GM23338 (cell line): ENCODE results near the gene SLC1A4. TPM values are rescaled to one million over a fixed set of nuclear protein-coding genes. Genes with fewer than 3 reads are reported as not detected.

Experiments
- ATAC-seq: fragments of 200-7000 bp; cut with Tn5 transposase; 3 replicates; pipeline ENCODE4 v1.9.1; 2020
- DNase-seq: peaks from one replicate; pipeline ENCODE4 v3.0.0-alpha.2; 2015; ENCODE audit warnings: low spot score
- H2AFZ ChIP-seq: fragments of 200-600 bp; sonication (generic); 2 replicates; pipeline ENCODE4 v1.8.0; 2016; ENCODE audit warnings: antibody characterized with exemption, mild to moderate bottlenecking, moderate library complexity
- H3F3A ChIP-seq: fragments of 200-600 bp; sonication (generic); replicated peaks from 2 replicates; pipeline ENCODE4 v1.8.0; 2017; ENCODE audit warnings: antibody characterized with exemption, mixed run types, low read depth
- H3K27ac ChIP-seq: fragments of 200-600 bp; sonication (generic); 2 replicates; pipeline ENCODE4 v1.6.1; 2016; ENCODE audit warnings: low read depth
- H3K27me3 ChIP-seq: fragments of 200-600 bp; sonication (generic); 2 replicates; pipeline ENCODE4 v1.8.0; 2016; ENCODE audit warnings: mild to moderate bottlenecking, mixed run types, moderate library complexity; ENCODE audit not compliant: insufficient read depth
- H3K36me3 ChIP-seq: fragments of 200-600 bp; sonication (generic); 2 replicates; pipeline ENCODE4 v1.8.0; 2016; ENCODE audit warnings: mild to moderate bottlenecking; ENCODE audit not compliant: insufficient read depth
- H3K4me1 ChIP-seq: fragments of 200-600 bp; sonication (generic); 2 replicates; pipeline ENCODE4 v1.8.0; 2016; ENCODE audit warnings: mild to moderate bottlenecking, moderate library complexity; ENCODE audit not compliant: insufficient read depth
- H3K4me2 ChIP-seq: fragments of 200-600 bp; sonication (generic); 2 replicates; pipeline ENCODE4 v1.7.1; 2017; ENCODE audit warnings: mixed run types
- H3K4me3 ChIP-seq: fragments of 200-600 bp; sonication (generic); 2 replicates; pipeline ENCODE4 v1.6.1; 2016; ENCODE audit warnings: mixed run types
- H3K79me2 ChIP-seq: fragments of 200-600 bp; sonication (generic); replicated peaks from 2 replicates; pipeline ENCODE4 v1.8.0; 2017; ENCODE audit warnings: mild to moderate bottlenecking; ENCODE audit not compliant: insufficient read depth
- H3K9me2 ChIP-seq: fragments of 200-600 bp; sonication (generic); 2 replicates; pipeline ENCODE4 v1.8.0; 2017; ENCODE audit not compliant: insufficient read depth
- H4K20me1 ChIP-seq: fragments of 200-600 bp; sonication (generic); replicated peaks from 2 replicates; pipeline ENCODE4 v1.8.0; 2017; ENCODE audit warnings: mild to moderate bottlenecking; ENCODE audit not compliant: insufficient read depth
- H3K27ac Mint-ChIP-seq: 2 replicates; pipeline ENCODE4 v1.8.0; 2020; ENCODE audit warnings: inconsistent platforms, mild to moderate bottlenecking, moderate library complexity, mixed read lengths
- H3K27me3 Mint-ChIP-seq: 3 replicates; pipeline ENCODE4 v1.8.0; 2022; ENCODE audit warnings: low read depth, mild to moderate bottlenecking, moderate library complexity, mixed read lengths, inconsistent platforms; ENCODE audit not compliant: insufficient read depth, poor library complexity
- H3K36me3 Mint-ChIP-seq: 3 replicates; pipeline ENCODE4 v1.8.0; 2021; ENCODE audit warnings: low read depth, mild to moderate bottlenecking, inconsistent platforms, moderate library complexity, mixed read lengths
- H3K4me1 Mint-ChIP-seq: 3 replicates; pipeline ENCODE4 v1.8.0; 2020; ENCODE audit warnings: mild to moderate bottlenecking, inconsistent platforms, mixed read lengths
- H3K4me3 Mint-ChIP-seq: 3 replicates; pipeline ENCODE4 v1.8.0; 2021; ENCODE audit warnings: moderate library complexity, mild to moderate bottlenecking, inconsistent platforms, mixed read lengths
- H3K9me3 Mint-ChIP-seq: 3 replicates; pipeline ENCODE4 v1.8.0; 2020; ENCODE audit warnings: moderate library complexity, mild to moderate bottlenecking, inconsistent platforms, mixed read lengths
- CREB1 ChIP-seq: fragments of 250-450 bp; sonication (Bioruptor Pico); IDR thresholded peaks from 2 replicates; pipeline ENCODE4 v1.5.0; 2020; ENCODE audit warnings: low read depth, mild to moderate bottlenecking, moderate library complexity
- NANOG ChIP-seq: IDR thresholded peaks from 2 replicates; pipeline ENCODE4 v1.6.1; 2016; ENCODE audit warnings: antibody characterized with exemption, borderline replicate concordance
- REST ChIP-seq: IDR thresholded peaks from one replicate; pipeline ENCODE4 v1.6.1; 2018; ENCODE audit warnings: antibody characterized with exemption; ENCODE audit not compliant: unreplicated experiment
- ZNF331 ChIP-seq: fragments of 250-450 bp; sonication (Bioruptor Pico); IDR thresholded peaks from 2 replicates; pipeline ENCODE4 v1.5.0; 2020; ENCODE audit warnings: low read depth, mild to moderate bottlenecking, moderate library complexity
- polyA plus RNA-seq: library from polyadenylated mRNA; unstranded; fragments of >200 nt; fragmentation: Nextera tagmentation; extraction: Ambion mirVana; gene quantifications from 2 replicates; pipeline ENCODE4 v1.2.1, GENCODE V29; 2016
- total RNA-seq: library from RNA; depleted of rRNA; stranded (reverse); fragments of >200 nt; shearing (Covaris generic); gene quantifications from 2 replicates; pipeline ENCODE4 v1.2.3, GENCODE V29; 2014

SLC1A4 gene
- total and polyA plus RNA-seq, 2 experiments from 2014 or later = 1.3 to 2.7 TPM

- no peak overlapping the region for H3K4me3 Mint-ChIP-seq
Observed at GRCh38 chr2:65026704-65027464, 37.7 kb downstream of the SLC1A4 start.

GRCh38 chr2:65027616-65028244, 38.5 kb downstream of the SLC1A4 start:
- no peak overlapping the region for H3K27ac Mint-ChIP-seq
- peaks cover 7% of the 10 kb centered on the region for H3F3A ChIP-seq
- TF ChIP-seq CREB1 (CRISPR knock-in tag) (no peak), REST (no peak), NANOG (no peak), ZNF331 (CRISPR knock-in tag) (no peak)

More at GRCh38 chr2:65026704-65027464, 37.7 kb downstream of the SLC1A4 start:
- H3K4me1 ChIP-seq = peaks cover 21% of the 10 kb centered on the region
- H3K9me2 ChIP-seq = no peaks in the 10 kb centered on the region
- H3K4me3 ChIP-seq = no peak overlapping the region
- H3F3A ChIP-seq = peaks cover 1% of the 10 kb centered on the region
- Mint-ChIP-seq H3K4me1 (peaks cover 15% of the 10 kb centered on the region), H3K36me3 (no peaks in the 10 kb centered on the region; the same call in 2 of the 3 replicates), H3K27ac (no peak overlapping the region), H3K27me3 (no peaks in the 10 kb centered on the region), H3K9me3 (no peaks in the 10 kb centered on the region)
- H3K36me3 ChIP-seq = 0 out of 2 replicates have a peak, but pooled peaks cover 2% of the 10 kb centered on the region
- no peak overlapping the region for H3K27ac ChIP-seq
- DNase-seq = no peak
- H4K20me1 ChIP-seq = peaks cover 4% of the 10 kb centered on the region; the same call in 1 of the 2 replicates
- no peaks in the 10 kb centered on the region for H3K27me3 ChIP-seq
- no peak overlapping the region for H3K4me2 ChIP-seq
- no peaks in the 10 kb centered on the region for H3K79me2 ChIP-seq
- no peak for ATAC-seq
- H2AFZ ChIP-seq = no peak overlapping the region
- no peak for TF ChIP-seq REST

More at GRCh38 chr2:65027616-65028244, 38.5 kb downstream of the SLC1A4 start:
- 0 out of 2 replicates have a peak, but pooled peaks cover 2% of the 10 kb centered on the region for H3K36me3 ChIP-seq
- H3K4me3 Mint-ChIP-seq = no peak overlapping the region
- H3K4me1 Mint-ChIP-seq = peaks cover 24% of the 10 kb centered on the region
- no peaks in the 10 kb centered on the region for H3K9me2 ChIP-seq
- no peak overlapping the region for H3K4me3 ChIP-seq
- H3K9me3 Mint-ChIP-seq = no peaks in the 10 kb centered on the region
- H3K4me1 ChIP-seq = peaks cover 29% of the 10 kb centered on the region
- peaks cover under 1% of the 10 kb centered on the region; the same call in 1 of the 2 replicates for H4K20me1 ChIP-seq
- DNase-seq (no peak), ATAC-seq (no peak)
- no peaks in the 10 kb centered on the region for H3K27me3 ChIP-seq
- no peak overlapping the region for H3K27ac ChIP-seq
- H3K27me3 Mint-ChIP-seq = no peaks in the 10 kb centered on the region
- no peak overlapping the region for H3K4me2 ChIP-seq
- H3K36me3 Mint-ChIP-seq = no peaks in the 10 kb centered on the region; the same call in 2 of the 3 replicates
- no peak overlapping the region for H2AFZ ChIP-seq
- no peaks in the 10 kb centered on the region for H3K79me2 ChIP-seq
